GM21723 (cell line): Measurements from ENCODE around the gene SYNE1.
"Not testable (repeated sequence)": the region's sequence is repeated elsewhere in the genome, so short reads cannot be mapped to it uniquely, and the experiment has no call there.

Source experiments
- ATAC-seq: cut with Tn5 transposase; IDR thresholded peaks from one replicate; pipeline ENCODE4 v1.9.1; 2021; ENCODE audit warnings: mild to moderate bottlenecking, moderate library complexity; ENCODE audit not compliant: unreplicated experiment

The SYNE1 gene

GRCh38 chr6:152085451-152085921, 551.7 kb downstream of the SYNE1 start:
- ATAC-seq: no peak

- no peak for ATAC-seq
These were observed 558.4 kb downstream of the SYNE1 start for GRCh38 chr6:152078804-152079203.

GRCh38 chr6:152078001-152078400, 559.2 kb downstream of the SYNE1 start:
- no peak for ATAC-seq

GRCh38 chr6:152076242-152076641, 560.9 kb downstream of the SYNE1 start:
- not testable (repeated sequence) for ATAC-seq

- ATAC-seq: no peak
These were observed 565.3 kb downstream of the SYNE1 start for GRCh38 chr6:152071843-152072242.
